ENCODE results near the gene SASH1.

GRCh38 chr6:148296771-148297170 lies 45.9 kb upstream of the SASH1 start:
- TF ChIP-seq ZNF384 (IDR thresholded peaks at IDR 0.05) (no peak), ELF4 (IDR thresholded peaks at IDR 0.05) (no peak), ARNT (IDR thresholded peaks at IDR 0.05) (no peak), CTBP1 (IDR thresholded peaks at IDR 0.05; ENCODE audit: borderline replicate concordance) (no peak), HDGF (IDR thresholded peaks at IDR 0.05; ENCODE audit: borderline replicate concordance) (no peak)
